Tibial nerve (tissue), 4 donors: ENCODE data around the gene HSF4. TPM values are rescaled to one million over a fixed set of nuclear protein-coding genes. Genes with fewer than 3 reads are reported as not detected.

ENCODE experiments used
- DNase-seq, 2 donors: peaks; one replicate each; pipeline ENCODE4 v3.0.0-alpha.2; 2019; ENCODE audit warnings: low spot score in 2 of 2
- H3K27ac ChIP-seq, 4 donors: fragments of 200-600 bp; sonication (generic) in 3 of 4; one replicate each; pipeline ENCODE4 v1.5.1; 2017 to 2019; ENCODE audit warnings: mild to moderate bottlenecking in 1 of 4
- H3K27me3 ChIP-seq, 2 donors: fragments of 200-600 bp; sonication (generic) in 1 of 2; one replicate each; pipeline versions ENCODE4 v1.5.1 to v1.6.0; 2017 to 2019
- H3K36me3 ChIP-seq, 3 donors: fragments of 200-600 bp; sonication (generic); one replicate each; pipeline ENCODE4 v1.5.1; 2018 to 2019
- H3K4me1 ChIP-seq, 4 donors: fragments of 200-600 bp; sonication (generic) in 3 of 4; one replicate each; pipeline ENCODE4 v1.5.1; 2017 to 2019
- H3K4me3 ChIP-seq, 4 donors: fragments of 200-600 bp; sonication (generic) in 3 of 4; one replicate each; pipeline ENCODE4 v1.5.1; 2017 to 2019; ENCODE audit warnings: mild to moderate bottlenecking in 1 of 4, moderate library complexity in 1 of 4
- H3K9me3 ChIP-seq, 4 donors: fragments of 200-600 bp; sonication (generic) in 3 of 4; one replicate each; pipeline ENCODE4 v1.5.1; 2017 to 2019
- CTCF ChIP-seq, 5 experiments: fragments of 200-600 bp in 3 of 5; fragments of 450-650 bp in 2 of 5; sonication (generic) in 3 of 5; IDR thresholded peaks; one replicate each; pipeline ENCODE4 v1.5.1; 2016 to 2019; ENCODE audit warnings: antibody characterized with exemption in 5 of 5, mild to moderate bottlenecking in 3 of 5, moderate library complexity in 2 of 5
- EP300 ChIP-seq, 2 donors: sonication (generic); formaldehyde crosslinking; IDR thresholded peaks; one replicate each; pipeline ENCODE4 v1.6.1; 2017; ENCODE audit warnings: antibody characterized with exemption in 2 of 2, mild to moderate bottlenecking in 1 of 2
- POLR2A ChIP-seq, 2 donors: fragments of 450-650 bp; IDR thresholded peaks; one replicate each; pipeline ENCODE4 v1.6.1; 2017; ENCODE audit warnings: antibody characterized with exemption in 2 of 2, mild to moderate bottlenecking in 2 of 2, moderate library complexity in 2 of 2
- WGBS, 2 donors: methylation state at CpG; one replicate each; pipeline ENCODE4 v1.1.5; 2018; 5-methylcytosine and 5-hydroxymethylcytosine counted together
- total RNA-seq, 4 donors: library from RNA; depleted of rRNA; stranded (reverse); fragments of >200 nt; gene quantifications; one replicate each; pipeline ENCODE4 v1.1.0, GENCODE V29; 2016

The HSF4 gene
- total RNA-seq, 4 donors from 2014 or later: 103 to 167 (median 153) TPM

- Histone ChIP-seq H3K4me1 (no peaks in the 10 kb centered on the region), H3K4me3 (no peak overlapping the region), H3K9me3 (no peaks in the 10 kb centered on the region), H3K27ac (no peak overlapping the region), H3K27me3 (no peaks in the 10 kb centered on the region), H3K36me3 (peaks cover 6 to 100% (median 16%) of the 10 kb centered on the region in 3 donors)
- TF ChIP-seq CTCF (IDR thresholded peaks at IDR 0.05) (no peak), POLR2A (IDR thresholded peaks at IDR 0.05) (no peak), EP300 (IDR thresholded peaks at IDR 0.05) (no peak)
- 51 to 64% methylated on average over 3 of the region's 3 CpGs for WGBS, 2 donors
- DNase-seq: no peak
Observed at GRCh38 chr16:67137605-67138004, 26.9 kb upstream of the HSF4 start.

DNA sequence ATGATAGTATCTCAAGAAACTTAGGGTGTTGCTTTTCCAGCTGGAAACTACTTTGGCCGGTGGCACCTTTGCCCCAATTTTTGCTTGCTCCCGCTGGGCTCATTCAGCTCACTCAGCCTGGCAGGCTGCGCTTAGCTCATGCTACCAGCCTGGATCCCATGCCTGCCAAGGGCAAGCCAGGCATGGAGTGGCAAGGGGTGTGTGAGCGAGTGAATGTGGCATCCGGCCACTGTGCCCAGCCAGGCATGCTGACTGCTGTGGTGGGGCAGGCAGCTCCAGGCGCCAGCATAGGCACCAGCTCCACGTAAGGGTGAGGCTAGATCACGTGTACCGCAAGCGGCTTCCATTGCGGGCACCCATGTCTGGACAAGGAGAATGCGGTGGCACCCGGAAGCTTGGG lies 23.2 kb upstream of the HSF4 start:
- WGBS, 2 donors: 89 to 100% methylated on average over 9 to 10 of the region's 13 CpGs
- Histone ChIP-seq H3K27ac (no peak overlapping the region), H3K9me3 (no peaks in the 10 kb centered on the region), H3K4me3 (no peak overlapping the region), H3K36me3 (peaks cover 6 to 100% (median 29%) of the 10 kb centered on the region in 3 donors), H3K27me3 (no peaks in the 10 kb centered on the region), H3K4me1 (no peaks in the 10 kb centered on the region)
- no peak for DNase-seq
- TF ChIP-seq CTCF (IDR thresholded peaks at IDR 0.05): no peak
- TF ChIP-seq EP300 (IDR thresholded peaks at IDR 0.05): no peak
- no peak for TF ChIP-seq POLR2A (IDR thresholded peaks at IDR 0.05)

DNA sequence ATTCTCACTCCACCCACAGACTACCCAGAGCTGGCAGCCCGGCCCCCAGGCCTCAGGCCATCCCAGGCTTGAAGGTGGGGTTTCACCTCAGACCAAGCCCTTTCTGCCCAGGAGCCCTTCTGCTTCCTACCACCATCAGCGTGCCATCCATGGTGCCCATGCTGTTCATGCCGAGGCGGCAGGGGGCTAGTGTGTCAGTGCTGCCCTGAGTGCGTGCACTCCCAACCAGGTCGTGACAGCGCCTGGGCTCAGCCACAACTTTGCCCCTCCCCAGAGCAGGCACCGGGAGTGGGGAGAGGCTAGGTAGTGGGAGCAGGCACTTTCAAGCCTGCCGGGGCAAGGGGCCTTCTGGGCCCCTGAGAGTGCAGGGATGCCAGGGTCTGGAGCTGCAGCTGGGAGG lies 22.2 kb upstream of the HSF4 start:
- no peak for DNase-seq
- Histone ChIP-seq H3K27me3 (no peaks in the 10 kb centered on the region), H3K9me3 (no peaks in the 10 kb centered on the region), H3K36me3 (peaks cover 6 to 100% (median 30%) of the 10 kb centered on the region in 3 donors), H3K4me1 (no peaks in the 10 kb centered on the region), H3K4me3 (no peak overlapping the region), H3K27ac (no peak overlapping the region)
- TF ChIP-seq EP300 (IDR thresholded peaks at IDR 0.05): no peak
- TF ChIP-seq POLR2A (IDR thresholded peaks at IDR 0.05): no peak
- no peak for TF ChIP-seq CTCF (IDR thresholded peaks at IDR 0.05)
- 83 to 93% methylated on average over 5 to 7 of the region's 9 CpGs for WGBS, 2 donors

- DNase-seq: no peak
Observed at GRCh38 chr16:67144943-67145342, 19.6 kb upstream of the HSF4 start.

DNA sequence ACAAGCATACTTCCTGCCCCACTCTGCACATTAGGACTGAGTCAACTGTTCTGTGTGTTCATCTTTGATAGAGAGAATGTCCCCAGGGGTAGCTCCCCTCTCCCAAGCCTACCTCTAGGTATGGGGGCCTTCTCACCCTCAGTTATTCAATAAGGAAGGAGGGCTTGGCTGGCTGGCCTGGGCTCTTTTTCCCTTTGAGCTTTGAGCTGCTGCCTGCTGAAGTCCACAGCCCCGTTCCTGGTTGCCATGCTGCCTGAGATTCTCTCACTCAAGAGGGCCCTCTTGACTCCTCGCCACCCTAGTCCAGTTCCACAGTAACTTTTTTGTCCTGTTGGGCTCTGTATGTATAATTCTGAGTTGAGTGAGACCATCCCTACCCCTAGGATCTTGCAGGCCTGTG lies 18.8 kb upstream of the HSF4 start:
- peaks cover 0 to 11% of the 10 kb centered on the region in 2 donors for H3K27me3 ChIP-seq
- no peak overlapping the region for H3K27ac ChIP-seq
- peaks cover 0 to 12% (median 6%) of the 10 kb centered on the region in 4 donors for H3K4me1 ChIP-seq
- DNase-seq: no peak
- no peaks in the 10 kb centered on the region for H3K9me3 ChIP-seq
- 85 to 88% methylated on average over 2 of the region's 2 CpGs for WGBS, 2 donors
- no peak for TF ChIP-seq EP300 (IDR thresholded peaks at IDR 0.05)
- no peak for TF ChIP-seq POLR2A (IDR thresholded peaks at IDR 0.05)
- no peak for TF ChIP-seq CTCF (IDR thresholded peaks at IDR 0.05)
- no peak overlapping the region for H3K4me3 ChIP-seq
- H3K36me3 ChIP-seq: peaks cover 3 to 91% (median 26%) of the 10 kb centered on the region in 3 donors

More at GRCh38 chr16:67144943-67145342, 19.6 kb upstream of the HSF4 start:
- Histone ChIP-seq H3K9me3 (no peaks in the 10 kb centered on the region), H3K27me3 (peaks cover 0 to 6% of the 10 kb centered on the region in 2 donors), H3K36me3 (peaks cover 6 to 99% (median 30%) of the 10 kb centered on the region in 3 donors), H3K4me3 (no peak overlapping the region), H3K27ac (no peak overlapping the region), H3K4me1 (peaks cover 0 to 4% (median 0%) of the 10 kb centered on the region in 4 donors)
- 92 to 97% methylated on average over 2 of the region's 2 CpGs for WGBS, 2 donors
- no peak for TF ChIP-seq CTCF (IDR thresholded peaks at IDR 0.05)
- no peak for TF ChIP-seq POLR2A (IDR thresholded peaks at IDR 0.05)
- no peak for TF ChIP-seq EP300 (IDR thresholded peaks at IDR 0.05)
